GM12878 (cell line): ENCODE measurements around the gene EFHC1.

ENCODE experiments used
- CBFB ChIP-seq: IDR thresholded peaks from 2 replicates; pipeline ENCODE4 v1.6.1; 2016; ENCODE audit warnings: antibody characterized with exemption, low read depth
- EP300 ChIP-seq, 2 experiments: fragments of 150-350 bp in 1 of 2; IDR thresholded peaks; 2 replicates each; pipeline ENCODE4 v1.6.1; 2011 to 2012; ENCODE audit warnings: low read depth in 2 of 2, low read length in 2 of 2, borderline replicate concordance in 1 of 2, improper control_type of control experiment in 1 of 2, inconsistent platforms in 1 of 2; ENCODE audit not compliant: control insufficient read depth in 1 of 2
- HDAC2 ChIP-seq: fragments of 200-600 bp; sonication (generic); IDR thresholded peaks from 2 replicates; pipeline ENCODE4 v1.6.1; 2017
- NFXL1 ChIP-seq: fragments of 450-650 bp; IDR thresholded peaks from 2 replicates; pipeline ENCODE4 v1.6.1; 2017; ENCODE audit warnings: antibody characterized with exemption, mild to moderate bottlenecking, borderline replicate concordance
- SPI1 ChIP-seq: IDR thresholded peaks from 2 replicates; pipeline ENCODE4 v1.6.1; 2011; ENCODE audit warnings: low read depth, mild to moderate bottlenecking, low read length, moderate library complexity, borderline replicate concordance; ENCODE audit not compliant: insufficient read depth

DNA sequence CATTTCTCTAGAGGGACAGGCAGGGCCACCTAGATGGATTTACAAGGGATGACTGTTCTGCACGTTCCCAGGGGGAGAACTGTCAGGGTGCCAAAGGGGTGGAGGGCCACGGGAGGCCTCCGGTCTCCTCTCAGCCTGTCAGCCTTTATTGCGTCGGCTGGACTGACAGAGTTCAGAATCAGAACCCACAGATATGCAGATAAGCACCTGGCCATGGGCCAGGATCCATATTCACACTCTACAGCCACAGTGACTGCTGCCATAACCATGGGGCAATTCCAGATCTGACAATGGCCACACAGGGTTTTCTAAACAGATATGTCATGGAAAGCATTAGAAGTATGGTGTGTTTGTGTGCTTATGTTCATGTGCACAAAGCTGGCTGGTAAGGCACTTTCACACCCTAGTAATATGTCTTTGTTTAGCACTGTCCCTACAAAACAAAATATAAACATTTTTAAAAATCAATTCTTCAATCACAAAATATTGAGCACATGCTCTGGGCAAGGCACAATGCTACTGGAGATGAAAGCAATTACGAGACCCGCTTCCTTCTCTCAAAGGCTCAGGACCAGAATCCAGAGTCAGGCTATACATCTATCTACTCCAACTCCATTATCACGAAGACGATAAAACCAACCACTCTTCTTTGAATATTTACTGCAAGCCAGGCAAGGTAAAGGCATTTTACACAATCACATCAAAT, 127.7 kb downstream of the EFHC1 start:
- TF ChIP-seq SPI1 (no peak), CBFB (no peak), NFXL1 (no peak), HDAC2 (no peak), EP300 (IDR thresholded peaks at IDR 0.05; ENCODE audit: borderline replicate concordance in 1 of 2, control insufficient read depth in 1 of 2, low read depth in 2 of 2, low read length in 2 of 2) (no peak)
